ENCODE data around the gene HOMER1.

DNA sequence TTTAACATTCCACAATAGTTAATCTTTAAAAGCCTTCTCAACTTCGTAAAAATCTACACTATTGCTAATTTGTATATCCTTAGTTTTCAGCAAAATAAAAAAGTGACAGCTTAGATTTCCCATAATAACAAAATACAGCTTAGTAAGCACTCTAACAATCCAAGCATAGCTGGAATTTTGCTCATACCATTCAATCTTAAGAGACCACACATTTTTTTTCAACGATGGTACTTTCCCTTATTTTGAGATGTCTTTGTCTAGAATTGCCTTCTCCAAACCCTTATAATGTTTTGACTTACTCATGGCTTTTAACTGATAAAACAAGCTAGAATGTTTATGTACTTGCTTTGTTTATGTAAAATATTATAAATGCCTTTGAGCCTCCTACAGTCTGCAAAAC lies 65.6 kb downstream of the HOMER1 start:
- TF ChIP-seq CTCF (IDR thresholded peaks at IDR 0.05) (no peak), POLR2A (IDR thresholded peaks at IDR 0.05) (no peak)
